Measurements from ENCODE around the gene GLUD1. TPM values are rescaled to one million over a fixed set of nuclear protein-coding genes. Genes with fewer than 3 reads are reported as not detected.
"Not testable (repeated sequence)": the region's sequence is repeated elsewhere in the genome, so short reads cannot be mapped to it uniquely, and the experiment has no call there.

The GLUD1 gene
- total RNA-seq, 1 experiment from 2014 or later, result 114 TPM

GRCh38 chr10:87045434-87045938, 49.2 kb downstream of the GLUD1 start:
- DNase-seq (ENCODE audit: low spot score), result no peak

- not testable (repeated sequence) for DNase-seq (ENCODE audit: low spot score)
Measured at GRCh38 chr10:87043579-87043978, 51.1 kb downstream of the GLUD1 start.

GRCh38 chr10:87038786-87039185, 55.9 kb downstream of the GLUD1 start:
- no peak for DNase-seq (ENCODE audit: low spot score)

GRCh38 chr10:87038286-87038717, 56.3 kb downstream of the GLUD1 start:
- DNase-seq (ENCODE audit: low spot score), result no peak

GRCh38 chr10:87036623-87037022, 58.0 kb downstream of the GLUD1 start:
- no peak for DNase-seq (ENCODE audit: low spot score)

- DNase-seq (ENCODE audit: low spot score), result no peak
Measured at GRCh38 chr10:87030912-87031635, 63.6 kb downstream of the GLUD1 start.

- DNase-seq (ENCODE audit: low spot score), result not testable (repeated sequence)
Measured at GRCh38 chr10:87030419-87030818, 64.2 kb downstream of the GLUD1 start.

- not testable (repeated sequence) for DNase-seq (ENCODE audit: low spot score)
Measured at GRCh38 chr10:87026747-87027508, 67.7 kb downstream of the GLUD1 start.

GRCh38 chr10:87025285-87025958, 69.2 kb downstream of the GLUD1 start:
- DNase-seq (ENCODE audit: low spot score), result not testable (repeated sequence)

GRCh38 chr10:87020056-87020455, 74.6 kb downstream of the GLUD1 start, which contains the start of gene FAM25A:
FAM25A (plus strand) TSS chr10:87020294; CDS start chr10:87020325, 31 bp downstream.
- peak; percentile 38 for DNase-seq (ENCODE audit: low spot score)

GRCh38 chr10:87019504-87019903, 75.1 kb downstream of the GLUD1 start:
- DNase-seq (ENCODE audit: low spot score), result peak; percentile 31

- DNase-seq (ENCODE audit: low spot score), result not testable (repeated sequence)
Measured at GRCh38 chr10:87019066-87019465, 75.6 kb downstream of the GLUD1 start.

GRCh38 chr10:87018127-87018526, 76.5 kb downstream of the GLUD1 start:
- not testable (repeated sequence) for DNase-seq (ENCODE audit: low spot score)

GRCh38 chr10:87014986-87015716, 79.5 kb downstream of the GLUD1 start:
- DNase-seq (ENCODE audit: low spot score), result not testable (repeated sequence)

GRCh38 chr10:87013528-87013927, 81.1 kb downstream of the GLUD1 start:
- DNase-seq (ENCODE audit: low spot score), result not testable (repeated sequence)

GRCh38 chr10:87009134-87009696, 85.4 kb downstream of the GLUD1 start:
- DNase-seq (ENCODE audit: low spot score), result not testable (repeated sequence)

GRCh38 chr10:87008303-87008702, 86.3 kb downstream of the GLUD1 start:
- DNase-seq (ENCODE audit: low spot score), result peak; percentile 4

GRCh38 chr10:87007674-87008073, 87.0 kb downstream of the GLUD1 start:
- not testable (repeated sequence) for DNase-seq (ENCODE audit: low spot score)

- not testable (repeated sequence) for DNase-seq (ENCODE audit: low spot score)
Measured at GRCh38 chr10:87007124-87007523, 87.5 kb downstream of the GLUD1 start.

GRCh38 chr10:87000491-87000890, 94.2 kb downstream of the GLUD1 start:
- DNase-seq (ENCODE audit: low spot score), result no peak

Data from HT-29 (cell line).